GM21737 (cell line): ENCODE results near the gene PRKN.

Experiments
- ATAC-seq: cut with Tn5 transposase; IDR thresholded peaks from one replicate; pipeline ENCODE4 v1.9.1; 2021; ENCODE audit warnings: mild to moderate bottlenecking, moderate library complexity; ENCODE audit not compliant: unreplicated experiment

The PRKN gene

GRCh38 chr6:161444464-161444863, 1283.1 kb downstream of the PRKN start:
- ATAC-seq = no peak

DNA sequence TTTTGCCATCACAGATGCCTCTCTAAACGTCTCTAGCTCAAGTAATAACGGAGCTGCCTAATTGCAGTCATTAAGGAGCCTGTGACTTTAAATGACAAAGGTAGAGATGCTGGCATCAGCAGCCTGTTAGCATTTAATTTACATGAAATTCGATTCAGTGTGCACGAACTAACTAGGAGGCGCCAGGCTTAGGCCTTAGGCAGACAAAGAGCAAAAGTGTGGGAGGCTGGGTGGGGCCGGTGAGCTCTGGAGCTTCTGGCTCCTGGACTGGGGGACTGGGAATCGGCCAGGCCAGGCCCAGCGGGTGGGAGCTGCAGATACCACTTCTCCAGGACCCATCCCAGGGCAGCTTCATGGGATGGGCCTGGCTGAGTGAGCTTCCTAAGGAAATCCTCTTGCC, 1283.7 kb downstream of the PRKN start:
- no peak for ATAC-seq

DNA sequence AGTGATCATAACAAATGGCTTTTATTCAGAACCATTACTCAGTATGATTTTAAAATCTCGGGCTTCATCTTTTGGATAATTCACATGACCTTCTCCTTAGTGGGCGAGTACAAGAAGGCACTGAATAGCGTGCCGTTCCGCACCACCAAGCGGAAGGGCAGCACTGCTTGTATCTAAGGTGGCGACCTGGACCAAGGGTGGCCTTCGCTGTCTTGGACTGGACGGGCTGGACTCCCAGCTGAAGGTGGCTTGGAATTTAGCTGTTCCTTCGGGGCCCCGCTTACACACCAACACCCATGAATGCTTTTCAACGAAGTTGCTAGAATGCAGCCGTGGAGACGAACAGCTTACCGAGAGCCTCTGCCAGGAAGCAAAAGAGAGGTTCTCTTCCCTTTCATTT, 1285.1 kb downstream of the PRKN start:
- no peak for ATAC-seq

- no peak for ATAC-seq
These were observed 1287.3 kb downstream of the PRKN start for GRCh38 chr6:161440299-161440698.

DNA sequence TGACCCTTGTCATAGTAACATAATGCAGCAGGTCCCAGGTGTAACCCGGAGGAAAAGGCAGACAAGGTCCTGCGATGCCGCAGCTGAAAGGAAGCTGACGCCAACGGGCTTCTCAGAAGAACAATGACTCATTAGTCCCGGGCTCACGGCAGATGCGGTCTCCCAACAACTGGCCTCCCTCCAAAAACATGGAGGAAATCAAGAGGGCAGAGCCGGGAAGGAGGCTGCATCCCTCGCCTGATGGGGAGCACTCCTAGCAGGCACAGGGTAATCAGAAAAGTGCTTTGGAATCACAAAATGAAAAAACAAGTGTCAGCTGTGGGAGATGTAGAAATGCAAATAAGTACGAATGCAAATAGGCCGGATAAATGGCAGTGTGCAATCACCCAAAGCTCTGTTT, 1288.5 kb downstream of the PRKN start:
- ATAC-seq = no peak

DNA sequence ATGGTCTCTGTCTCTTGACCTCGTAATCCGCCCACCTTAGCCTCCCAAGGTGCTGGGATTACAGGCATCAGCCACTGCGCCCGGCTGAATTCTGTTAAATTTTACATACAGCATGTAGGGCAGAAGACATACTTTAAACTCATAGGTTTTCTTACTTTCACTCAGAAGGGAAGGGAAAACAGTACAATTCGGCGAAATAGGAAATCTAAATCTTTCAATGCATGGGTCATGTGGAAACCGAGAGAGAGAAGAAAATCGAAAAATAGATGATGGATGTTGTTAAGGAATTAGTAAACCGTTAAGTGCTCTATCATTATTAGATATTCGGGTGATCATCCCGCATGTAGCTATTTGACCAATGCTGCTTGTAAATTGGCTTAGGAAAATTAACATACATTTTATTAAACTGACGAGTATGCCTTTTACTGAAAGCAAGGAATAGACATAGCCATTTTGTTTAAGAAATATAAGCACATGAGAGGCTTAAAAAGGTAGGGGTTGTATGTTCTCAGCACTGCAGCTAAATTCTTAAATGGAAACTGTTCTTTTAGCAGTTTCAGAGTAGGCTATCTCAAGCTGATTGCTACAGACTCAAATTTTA, 1289.0 kb downstream of the PRKN start:
- ATAC-seq = no peak

GRCh38 chr6:161437851-161438250, 1289.7 kb downstream of the PRKN start:
- no peak for ATAC-seq

GRCh38 chr6:161436106-161436876, 1291.3 kb downstream of the PRKN start:
- ATAC-seq = no peak

GRCh38 chr6:161435748-161436070, 1291.9 kb downstream of the PRKN start:
- no peak for ATAC-seq

DNA sequence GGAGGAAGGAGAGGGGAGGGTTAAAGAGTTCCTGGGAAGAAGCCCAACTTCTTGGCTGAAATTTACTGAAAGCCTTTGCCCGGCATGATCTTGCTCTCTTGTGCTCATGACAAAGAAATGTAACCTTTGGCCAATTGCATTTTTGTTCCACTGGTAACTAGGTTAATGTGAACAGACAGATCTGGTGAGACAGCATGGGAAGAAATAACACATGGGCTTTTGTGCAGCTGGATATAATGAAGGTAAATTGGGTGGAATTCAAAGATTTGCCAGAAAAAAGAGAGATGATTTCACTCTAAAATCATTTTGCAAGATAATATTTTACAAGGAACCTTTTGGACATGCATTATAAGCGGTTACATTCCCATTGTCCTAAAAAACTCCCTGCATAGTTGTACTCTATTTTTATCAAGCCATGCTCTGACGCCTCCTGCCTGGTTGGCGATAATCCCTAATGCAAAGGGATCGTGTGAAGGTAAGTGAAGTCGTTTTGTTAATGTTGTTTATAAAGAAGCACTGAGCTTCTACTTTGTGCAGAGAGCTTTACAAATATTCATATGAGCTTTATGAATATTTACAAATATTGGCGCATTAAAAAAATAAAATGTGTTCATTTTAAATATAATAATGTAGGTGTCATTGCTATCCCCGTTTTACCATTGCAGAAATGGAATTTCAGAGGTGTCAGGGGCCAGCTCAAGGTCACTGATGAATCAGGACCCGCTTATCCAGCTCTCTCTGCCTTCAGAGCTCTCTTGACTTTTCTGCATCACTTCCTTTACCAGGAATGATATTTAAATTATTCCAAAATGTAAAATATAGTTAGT, 1292.4 kb downstream of the PRKN start:
- no peak for ATAC-seq

DNA sequence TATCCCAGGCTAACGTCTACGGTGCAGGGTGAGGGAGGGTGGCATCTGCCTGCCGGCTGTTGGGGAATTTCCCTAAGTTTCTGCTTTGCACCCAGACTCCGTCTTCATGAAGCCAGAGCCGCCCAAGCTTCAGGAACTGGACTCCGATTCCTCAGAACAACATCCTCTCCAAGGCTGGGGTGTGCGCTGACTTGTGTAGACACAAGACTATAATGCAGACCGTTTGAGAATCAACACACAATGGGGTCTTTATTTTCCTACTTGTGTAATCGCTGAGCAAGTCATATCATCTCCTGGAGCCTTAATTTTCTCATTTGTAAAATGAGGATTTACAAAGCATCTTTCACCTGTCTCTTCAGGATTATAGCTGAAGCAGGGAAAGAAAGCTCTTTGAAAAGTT, 1293.2 kb downstream of the PRKN start:
- ATAC-seq = no peak

GRCh38 chr6:161432546-161432945, 1295.0 kb downstream of the PRKN start:
- ATAC-seq = no peak

- no peak for ATAC-seq
These were observed 1297.6 kb downstream of the PRKN start for GRCh38 chr6:161429921-161430490.

- ATAC-seq = no peak
These were observed 1303.1 kb downstream of the PRKN start for GRCh38 chr6:161424421-161424820.

GRCh38 chr6:161422710-161423680, 1304.6 kb downstream of the PRKN start:
- ATAC-seq = no peak

GRCh38 chr6:161418463-161418945, 1309.1 kb downstream of the PRKN start:
- ATAC-seq = no peak

- no peak for ATAC-seq
These were observed 1309.7 kb downstream of the PRKN start for GRCh38 chr6:161417717-161418462.

DNA sequence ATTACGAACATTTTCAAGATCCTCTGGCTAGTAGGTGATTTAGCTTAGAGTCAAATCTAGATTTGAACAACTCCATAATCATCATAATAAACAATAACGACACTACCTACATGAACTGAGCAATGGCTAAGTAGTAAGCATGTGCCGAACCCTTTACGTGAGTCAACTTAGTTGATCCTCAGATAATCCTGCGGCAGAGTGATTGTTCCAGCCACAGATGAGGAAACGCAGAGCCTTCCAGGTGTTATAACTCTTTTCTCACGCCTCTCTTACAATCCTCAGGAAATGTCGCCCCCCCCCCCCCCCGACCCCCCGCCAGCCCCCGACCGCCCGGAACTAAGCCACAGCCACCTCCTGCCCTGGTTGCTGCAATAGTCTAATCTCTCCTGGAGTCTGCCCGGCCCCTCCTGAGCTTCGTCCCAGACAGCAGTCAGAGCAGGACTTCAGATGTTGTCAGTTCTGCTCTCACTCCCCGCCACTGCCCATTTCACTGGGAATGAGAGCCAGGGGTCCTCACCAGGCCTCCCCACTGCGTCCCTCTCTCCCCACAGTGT, 1312.2 kb downstream of the PRKN start:
- no peak for ATAC-seq

- ATAC-seq = no peak
These were observed 1312.9 kb downstream of the PRKN start for GRCh38 chr6:161414707-161415106.
